OCI-LY3 (cell line): ENCODE measurements around the gene KCNJ18.
"Not testable (repeated sequence)": the region's sequence is repeated elsewhere in the genome, so short reads cannot be mapped to it uniquely, and the experiment has no call there.

Source experiments
- CTCF ChIP-seq: fragments of 200-600, 300-600 bp; sonication (generic); IDR thresholded peaks from 2 replicates; pipeline ENCODE4 v1.5.1; 2014; ENCODE audit warnings: antibody characterized with exemption, low read length, low read depth
- EZH2phosphoT487 ChIP-seq: fragments of 200-600 bp; shearing (Covaris generic); IDR thresholded peaks from 2 replicates; pipeline ENCODE4 v1.6.1; 2018; ENCODE audit warnings: antibody characterized with exemption, mixed run types, low read depth

DNA sequence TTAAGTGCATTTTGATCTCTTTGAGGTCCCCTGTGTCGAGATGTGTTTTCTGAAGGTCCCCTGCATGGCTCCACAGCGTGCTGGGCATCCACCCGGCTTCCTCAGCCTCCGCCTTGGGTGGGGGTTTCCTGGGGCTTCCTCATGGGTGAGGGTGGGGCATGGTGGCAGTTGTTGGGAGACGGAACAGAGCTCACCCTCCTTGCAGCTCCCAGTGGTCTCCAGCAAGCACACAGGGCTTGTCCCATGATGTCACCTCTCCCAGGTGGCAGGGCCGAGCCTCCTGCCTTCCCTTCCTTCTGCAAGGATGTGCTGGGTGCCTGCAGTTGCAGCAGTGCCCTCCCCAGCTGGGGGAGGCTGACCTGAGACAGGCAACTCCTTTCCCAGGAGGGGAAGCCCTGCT, 13.4 kb downstream of the KCNJ18 start:
- not testable (repeated sequence) for TF ChIP-seq CTCF, EZH2phosphoT487
